Measurements from ENCODE around the gene HDDC2. TPM values are rescaled to one million over a fixed set of nuclear protein-coding genes. Genes with fewer than 3 reads are reported as not detected.

The HDDC2 gene
- total and polyA plus RNA-seq, 2 of the 8 experiments (the other 6 are each of a cell fraction or from before 2014, with no cell fraction given): 89.3 to 129 TPM

DNA sequence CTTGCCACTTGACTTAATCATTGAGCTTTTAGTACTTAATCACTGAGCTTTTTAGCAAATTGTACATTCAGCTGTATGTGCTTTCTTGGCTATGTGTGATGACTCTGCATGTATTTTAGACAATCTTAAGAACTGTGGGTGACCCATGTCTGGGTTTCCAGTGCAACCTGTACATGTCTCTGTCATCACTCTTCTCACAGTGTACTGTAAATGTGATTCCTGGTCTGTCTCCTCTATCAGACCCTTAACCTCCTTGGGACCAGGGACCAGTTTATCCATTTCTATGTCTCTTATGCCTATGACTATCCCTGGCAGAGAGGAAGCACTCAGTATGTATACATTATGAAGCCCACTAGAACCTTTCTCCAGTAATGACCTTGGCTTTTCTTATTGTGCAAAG is 36.6 kb upstream of the HDDC2 start:
- no peaks in the 10 kb centered on the region for H3K27me3 ChIP-seq (replicated peaks in 1 of 4; ENCODE audit: control insufficient read depth in 3 of 4, extremely low read depth in 1 of 4, insufficient read depth in 3 of 4, low read length in 3 of 4)

More for the DNA sequence above, 36.6 kb upstream of the HDDC2 start:
- H3K9ac ChIP-seq (replicated peaks in 1 of 4; ENCODE audit: extremely low read depth in 1 of 4, low read depth in 3 of 4, low read length in 3 of 4): no peak overlapping the region
- no peak overlapping the region for H3K4ac ChIP-seq (replicated peaks; ENCODE audit: insufficient read length, low read depth, low read length)
- H3K23me2 ChIP-seq (ENCODE audit: low read depth, low read length): no peaks in the 10 kb centered on the region
- H3K4me1 ChIP-seq (replicated peaks in 1 of 4; ENCODE audit: control insufficient read depth in 3 of 4, insufficient read depth in 4 of 4, low read length in 3 of 4): no peaks in the 10 kb centered on the region
- H3K4me2 ChIP-seq (ENCODE audit: insufficient read depth in 1 of 2, low read depth in 2 of 2, low read length in 2 of 2): no peak overlapping the region
- no peak overlapping the region for H2BK15ac ChIP-seq (ENCODE audit: low read length)
- H4K20me1 ChIP-seq (replicated peaks in 1 of 2; ENCODE audit: control insufficient read depth in 1 of 2, insufficient read depth in 2 of 2, low read length in 2 of 2): no peaks in the 10 kb centered on the region
- H4K8ac ChIP-seq (ENCODE audit: extremely low read depth, insufficient read depth, low read length): no peak overlapping the region
- no peak overlapping the region for H3K18ac ChIP-seq (ENCODE audit: extremely low read depth, low read length)
- CTCF ChIA-PET (ENCODE audit: partially characterized antibody): interaction anchor here (1.1 kb wide), 1 partner anchor 25 kb away, joined by 7 read pairs; no protein-coding TSS in a partner anchor
- H3K14ac ChIP-seq (ENCODE audit: insufficient read length): no peak overlapping the region
- H3K79me2 ChIP-seq (ENCODE audit: control insufficient read depth in 1 of 2, insufficient read depth in 2 of 2, low read length in 2 of 2): no peaks in the 10 kb centered on the region
- no peak overlapping the region for H2AK5ac ChIP-seq (ENCODE audit: low read depth, low read length)
- H2BK5ac ChIP-seq (ENCODE audit: low read depth, low read length): no peak overlapping the region
- no peak overlapping the region for H3K4me3 ChIP-seq (ENCODE audit: extremely low read depth in 1 of 4, insufficient read depth in 2 of 4, low read depth in 3 of 4, low read length in 4 of 4)
- FAIRE-seq: no peak
- H3K23ac ChIP-seq (ENCODE audit: insufficient read length): no peak overlapping the region
- no peak overlapping the region for H3K27ac ChIP-seq (ENCODE audit: low read depth, low read length)
- TF ChIP-seq CEBPB (IDR thresholded peaks at IDR 0.05; ENCODE audit: low read depth, low read length) (no peak), CREB1 (IDR thresholded peaks at IDR 0.05) (no peak), BRCA1 (IDR thresholded peaks at IDR 0.05; ENCODE audit: low read depth, low read length) (no peak), RNF2 (IDR thresholded peaks at IDR 0.05; ENCODE audit: borderline replicate concordance, low read depth, low read length, missing control alignments, poor library complexity, severe bottlenecking) (no peak)
- no peaks in the 10 kb centered on the region for H3K79me1 ChIP-seq (ENCODE audit: low read depth, low read length)
- no peak overlapping the region for H2BK120ac ChIP-seq (replicated peaks; ENCODE audit: low read depth, low read length)
- H3K9me3 ChIP-seq (ENCODE audit: insufficient read depth in 2 of 2, low read depth in 1 of 2, low read length in 1 of 2): no peaks in the 10 kb centered on the region; a peak in 2 of 4 replicates
- POLR2A ChIA-PET (ENCODE audit: partially characterized antibody): no interaction called here
- H3K36me3 ChIP-seq (ENCODE audit: control insufficient read depth in 2 of 4, insufficient read depth in 4 of 4, low read length in 3 of 4): no peaks in the 10 kb centered on the region
- H3K56ac ChIP-seq (replicated peaks; ENCODE audit: insufficient read length, low read depth, low read length): no peak overlapping the region
- H4K5ac ChIP-seq (ENCODE audit: insufficient read length, low read depth, low read length): no peak overlapping the region
- no peak overlapping the region for H2BK20ac ChIP-seq (ENCODE audit: low read length)
- H2BK12ac ChIP-seq (ENCODE audit: low read depth, low read length): no peak overlapping the region
- H4K91ac ChIP-seq (replicated peaks; ENCODE audit: insufficient read length, low read length): no peak overlapping the region
- no peak for DNase-seq (ENCODE audit: low read depth in 1 of 2, low spot score in 2 of 2)
- no peak overlapping the region for H2AFZ ChIP-seq (ENCODE audit: low read length)

Data from H1 (cell line).